ENCODE measurements around the gene ROBO3.

ROBO3 gene

GRCh38 chr11:124930799-124931198 lies 65.6 kb downstream of the ROBO3 start:
- DNase-seq: no peak
